ENCODE results near the gene SH3RF3.

SH3RF3 gene

DNA sequence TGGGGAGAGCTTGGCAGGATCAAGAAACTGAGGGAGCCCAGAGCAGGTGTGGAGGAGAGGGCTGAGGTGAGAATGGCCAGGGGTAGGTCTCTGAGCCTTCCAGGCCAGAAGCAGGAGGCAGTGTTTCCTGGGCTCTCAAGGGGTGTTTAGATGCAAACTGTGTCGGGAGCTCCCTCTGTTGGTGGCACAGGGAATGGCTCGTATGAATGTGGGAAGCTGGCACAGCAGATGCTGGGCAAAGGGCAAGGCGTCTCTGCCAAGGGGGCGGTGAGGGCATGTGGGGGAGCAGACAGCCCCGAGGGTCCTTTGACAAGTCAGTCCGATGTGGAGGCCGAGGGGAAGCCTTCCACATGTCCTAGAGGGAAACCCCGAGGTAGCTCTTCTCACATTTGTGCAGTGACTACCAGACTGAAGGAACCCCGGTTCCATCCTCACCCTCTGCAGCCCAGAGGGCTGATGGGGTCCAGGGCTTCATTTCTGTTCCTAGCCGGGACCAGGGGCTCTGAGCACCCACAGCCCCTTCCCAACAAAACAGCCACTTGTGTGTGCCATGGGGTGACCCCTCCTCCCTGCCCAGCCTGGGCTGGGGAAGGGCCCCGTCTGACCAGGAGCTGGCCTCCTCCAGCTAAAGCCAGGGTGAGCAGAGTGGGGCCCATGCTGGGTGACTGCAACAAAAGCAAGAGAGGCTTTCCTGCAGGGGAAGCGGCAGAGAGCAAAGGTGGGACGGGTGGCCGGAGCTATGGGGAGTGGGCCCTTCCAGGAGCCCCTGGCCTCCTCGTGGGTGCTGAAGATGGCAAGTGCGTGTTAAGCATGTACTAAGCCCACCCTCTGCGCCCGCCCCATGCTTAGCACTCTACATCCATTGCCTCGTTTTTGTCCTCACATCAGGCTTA lies 381.4 kb downstream of the SH3RF3 start:
- peak; percentile 63 for DNase-seq

GRCh38 chr2:109511168-109511567 lies 382.2 kb downstream of the SH3RF3 start:
- no peak for DNase-seq

DNA sequence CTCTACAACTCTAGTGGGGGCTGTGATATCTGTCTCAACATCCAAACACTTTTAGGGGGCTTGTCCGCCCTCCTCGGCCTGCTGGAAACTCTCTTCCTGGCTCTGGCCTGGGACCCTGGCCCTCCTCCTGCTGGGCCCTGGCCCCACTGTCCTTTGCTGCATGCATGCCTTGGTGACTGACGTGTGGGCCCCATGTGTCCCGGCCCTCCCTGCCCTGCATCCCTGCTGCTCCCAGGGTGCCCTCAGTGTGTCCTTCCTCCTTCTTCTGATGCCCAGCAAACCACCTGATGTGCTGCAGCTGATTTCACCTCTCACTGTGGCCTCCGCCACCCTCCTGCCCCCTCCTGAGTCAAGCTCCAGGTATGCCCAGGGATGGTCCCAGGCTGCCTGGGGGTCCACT lies 383.1 kb downstream of the SH3RF3 start:
- no peak for DNase-seq

- DNase-seq, result no peak
These were observed 384.2 kb downstream of the SH3RF3 start for GRCh38 chr2:109513230-109513629.

GRCh38 chr2:109513749-109514588 lies 385.0 kb downstream of the SH3RF3 start:
- DNase-seq, result no peak

DNA sequence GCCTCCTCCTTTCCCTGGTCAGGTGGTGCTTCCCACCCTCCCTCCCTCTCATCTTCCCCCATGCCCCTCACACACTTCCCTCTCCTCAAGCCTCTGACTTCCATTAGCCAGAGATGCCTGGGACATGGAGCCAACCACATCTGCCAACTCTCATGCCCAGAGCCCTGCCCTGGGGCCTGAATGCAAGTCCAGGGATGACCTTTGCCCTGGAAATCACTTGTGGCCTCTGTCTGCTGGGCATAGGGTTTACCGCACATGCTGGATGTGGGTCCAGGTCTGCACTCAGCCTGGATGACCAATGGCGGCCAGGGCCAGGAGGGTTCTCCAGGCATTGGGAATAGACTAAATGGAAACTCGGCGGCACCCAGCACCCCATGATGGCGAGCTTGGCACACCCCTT lies 385.9 kb downstream of the SH3RF3 start:
- no peak for DNase-seq

DNA sequence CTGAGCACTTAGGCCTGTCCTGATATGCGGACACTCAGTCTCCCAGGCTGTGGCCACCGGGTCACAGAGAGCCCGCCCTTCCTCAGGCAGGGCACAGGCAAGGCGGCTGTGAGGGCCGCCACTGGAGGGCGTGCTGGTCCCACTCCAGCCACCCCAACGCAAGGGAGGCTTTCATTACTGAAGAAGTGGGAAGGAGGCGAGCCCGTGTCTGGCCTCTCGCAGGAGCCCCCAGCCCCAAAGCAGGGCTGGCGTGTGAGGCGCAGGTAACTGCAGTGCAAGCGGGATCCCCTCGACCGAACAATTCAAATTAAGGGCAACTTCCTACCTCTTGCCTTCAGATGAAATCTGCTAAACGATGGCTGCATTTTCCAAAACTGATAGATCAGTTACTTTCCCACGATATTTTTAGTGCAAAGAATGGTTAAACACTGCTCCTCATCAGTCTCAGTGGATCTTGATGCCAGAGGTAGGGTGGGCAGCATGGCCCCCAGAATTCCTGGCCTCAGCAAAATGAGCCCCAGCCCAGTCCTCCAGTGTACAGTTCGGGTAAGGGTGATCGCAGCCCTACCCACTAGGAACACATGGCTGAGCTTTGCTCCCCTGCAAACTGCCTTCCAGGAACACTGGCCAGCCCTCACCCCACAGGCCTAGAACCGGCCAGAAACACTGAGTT lies 387.6 kb downstream of the SH3RF3 start:
- DNase-seq, result no peak

GRCh38 chr2:109517118-109517889 lies 388.3 kb downstream of the SH3RF3 start:
- no peak for DNase-seq

- DNase-seq, result no peak
These were observed 390.5 kb downstream of the SH3RF3 start for GRCh38 chr2:109519513-109519912.

- DNase-seq, result no peak
These were observed 392.4 kb downstream of the SH3RF3 start for GRCh38 chr2:109521233-109522062.

DNA sequence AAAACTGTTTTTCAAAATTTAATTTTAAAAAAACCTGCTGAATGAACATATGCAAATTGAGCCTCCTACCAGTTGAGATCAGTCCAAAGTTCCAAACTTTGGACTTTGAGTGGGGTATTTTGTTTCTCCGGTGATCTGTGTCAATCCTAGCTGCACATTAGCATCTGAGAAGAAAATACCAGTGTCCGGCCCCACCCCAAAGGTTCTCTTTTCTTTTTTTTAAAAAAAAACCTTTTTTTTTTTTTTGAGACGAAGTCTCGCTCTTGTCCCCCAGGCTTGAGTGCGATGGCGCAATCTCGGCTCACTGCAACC lies 393.0 kb downstream of the SH3RF3 start:
- no peak for DNase-seq

- DNase-seq, result no peak
These were observed 394.1 kb downstream of the SH3RF3 start for GRCh38 chr2:109523121-109523520.

DNA sequence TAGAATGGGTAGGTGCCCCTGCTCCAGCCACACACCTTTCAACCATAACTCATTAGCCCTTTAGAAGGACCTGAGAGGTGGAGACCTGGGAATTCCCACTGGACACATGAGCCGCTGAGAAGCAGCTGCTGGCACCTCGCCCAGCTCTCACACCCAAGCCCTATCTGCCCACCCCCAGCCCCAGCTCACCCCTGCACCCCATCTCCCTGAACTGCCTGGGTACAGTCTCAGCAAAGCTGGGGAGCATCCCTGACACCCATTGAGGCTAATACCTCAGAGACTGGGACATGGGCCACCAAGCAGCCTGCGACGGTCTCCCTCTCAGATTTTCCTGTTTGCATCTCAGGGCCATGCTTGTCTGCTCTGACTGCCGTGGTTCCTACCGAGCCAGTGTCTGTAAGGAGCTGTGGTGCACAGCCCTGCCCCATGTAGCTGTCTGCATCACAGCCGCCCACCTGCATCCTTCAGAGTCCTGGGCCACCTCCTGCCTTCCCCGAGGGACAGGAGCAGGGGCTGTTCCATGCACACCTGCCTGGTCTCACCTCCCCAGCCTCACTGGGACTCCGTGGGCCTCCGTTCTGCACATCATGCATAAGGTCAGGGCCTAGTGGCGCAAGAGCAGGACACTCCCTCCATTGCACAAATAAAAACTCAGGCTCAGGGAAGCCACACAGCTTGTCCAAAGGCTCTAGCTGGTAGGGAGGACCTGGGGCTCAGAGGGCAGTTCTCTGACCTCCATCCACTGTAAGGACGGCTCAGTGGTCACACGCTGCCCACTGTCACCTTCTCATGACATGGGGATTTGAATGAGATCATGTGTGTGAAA lies 394.7 kb downstream of the SH3RF3 start:
- DNase-seq, result no peak

DNA sequence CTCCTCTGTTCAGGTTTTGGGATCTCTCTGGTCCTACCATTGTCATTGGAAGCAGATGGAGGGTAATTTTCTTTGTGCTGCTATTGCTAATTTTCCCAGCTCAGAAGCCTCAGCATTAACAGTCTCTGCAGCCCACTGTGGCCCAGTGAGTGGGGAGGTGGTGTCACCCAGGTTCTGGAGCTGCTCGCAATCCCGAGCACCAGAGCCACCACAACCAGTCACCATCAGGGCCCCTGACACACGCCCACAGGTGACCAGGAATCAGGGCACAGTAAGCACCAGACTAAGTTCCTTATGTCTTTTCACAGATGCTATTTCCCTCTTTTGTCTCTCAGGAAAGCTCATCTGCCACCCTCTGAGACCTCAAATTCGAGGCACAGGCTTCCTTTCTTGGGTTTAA lies 396.8 kb downstream of the SH3RF3 start:
- no peak for DNase-seq

DNA sequence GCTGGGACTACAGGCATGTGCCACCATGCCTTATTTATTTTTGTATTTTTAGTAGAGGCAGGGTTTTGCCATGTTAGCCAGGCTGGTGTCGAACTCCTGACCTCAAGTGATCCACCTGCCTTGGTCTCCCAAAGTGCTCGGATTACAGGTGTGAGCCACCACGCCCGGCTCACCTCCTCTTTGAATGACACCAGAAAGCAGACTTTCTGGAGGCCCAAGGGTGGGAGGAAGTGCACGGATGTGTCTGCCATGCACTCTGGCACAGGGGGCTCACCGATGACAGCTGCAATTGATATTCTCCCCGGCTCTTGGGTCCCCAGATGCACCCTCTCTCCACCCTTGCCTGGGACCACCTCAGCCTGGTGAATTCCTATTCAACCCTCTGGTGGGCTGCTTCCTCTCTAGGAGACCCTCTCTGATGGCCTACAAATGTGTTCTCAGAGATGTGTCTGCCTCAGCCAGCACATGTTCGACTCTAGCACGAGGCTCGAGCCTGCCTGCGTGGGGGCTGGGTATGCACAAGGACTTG lies 397.5 kb downstream of the SH3RF3 start:
- no peak for DNase-seq

GRCh38 chr2:109527079-109527478 lies 398.1 kb downstream of the SH3RF3 start:
- no peak for DNase-seq

- DNase-seq, result no peak
These were observed 399.1 kb downstream of the SH3RF3 start for GRCh38 chr2:109527846-109528705.

DNA sequence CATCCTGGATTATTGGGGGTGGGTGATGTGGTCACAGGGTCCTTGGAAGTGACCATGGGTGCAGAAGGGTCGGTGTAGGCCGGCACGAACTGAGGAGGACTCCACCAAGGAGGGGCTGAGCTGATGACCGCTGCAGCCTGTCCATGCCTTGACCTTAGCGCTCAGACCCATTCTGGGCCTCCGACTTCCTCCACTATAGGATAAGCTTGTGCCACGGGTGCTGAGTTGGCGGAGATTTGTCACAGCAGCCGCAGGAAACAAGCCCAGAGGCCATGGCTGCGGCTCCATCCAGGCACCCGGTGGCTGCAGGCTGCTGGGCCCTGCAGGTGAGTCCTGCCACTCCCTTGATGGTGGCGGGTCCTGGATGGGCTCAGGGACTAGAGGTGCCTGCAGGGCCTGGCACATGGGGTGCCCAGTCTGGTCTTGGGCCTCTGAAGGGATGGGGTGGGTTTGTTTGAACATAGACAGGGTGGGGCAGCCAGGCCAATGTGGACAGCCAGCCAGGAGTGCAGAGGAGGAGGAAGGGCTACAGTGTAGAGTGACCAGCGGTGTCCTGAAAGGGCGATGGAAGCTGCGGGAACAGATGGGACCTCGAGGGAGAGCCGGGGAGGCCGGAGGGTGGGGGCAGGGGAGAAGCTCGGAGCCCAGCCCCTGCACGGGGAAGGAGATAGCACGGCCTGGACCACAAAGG lies 400.0 kb downstream of the SH3RF3 start:
- DNase-seq, result no peak

All from right kidney (tissue), 1 donor.